ENCODE measurements around the gene MAGI2.

MAGI2 gene

DNA sequence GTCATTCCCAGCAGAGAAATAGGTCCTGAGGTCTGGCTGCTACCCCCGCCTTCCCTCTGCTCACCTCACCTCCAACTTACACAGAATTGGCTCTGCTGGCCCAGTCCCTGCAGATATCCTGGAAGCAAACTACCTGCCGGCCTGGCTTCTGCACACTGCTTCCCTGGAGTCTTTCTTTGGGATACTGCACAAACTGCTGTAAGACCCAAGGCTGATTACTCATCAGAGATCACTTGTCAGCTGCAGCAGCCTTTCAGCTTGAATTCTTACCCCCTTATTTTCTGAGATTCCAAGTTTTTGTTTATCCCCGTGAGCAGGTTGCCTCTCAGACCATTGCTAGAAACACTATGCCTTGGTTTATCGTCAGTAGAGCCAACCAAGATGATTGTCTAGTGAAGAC is 1228.5 kb downstream of the MAGI2 start:
- Histone ChIP-seq H3K4me3 (ENCODE audit: insufficient read depth in 1 of 2, low read depth in 1 of 2, low read length in 2 of 2) (no peak overlapping the region), H3K9me3 (ENCODE audit: control insufficient read depth, low read length) (no peaks in the 10 kb centered on the region), H3K36me3 (ENCODE audit: control insufficient read depth in 1 of 2, insufficient read depth in 2 of 2, low read depth in 1 of 2, low read length in 2 of 2) (no peaks in the 10 kb centered on the region), H4K91ac (ENCODE audit: low read length) (no peak overlapping the region), H3K4me2 (ENCODE audit: low read length, poor library complexity, severe bottlenecking) (no peak overlapping the region), H3K18ac (ENCODE audit: low read depth in 1 of 2, low read length in 2 of 2) (no peak overlapping the region), H2BK120ac (ENCODE audit: low read depth, low read length) (no peak overlapping the region), H3K27me3 (ENCODE audit: control insufficient read depth in 1 of 2, insufficient read depth in 1 of 2, low read length in 2 of 2) (no peaks in the 10 kb centered on the region), H3K79me1 (replicated peaks; ENCODE audit: low read length, poor library complexity, severe bottlenecking) (no peaks in the 10 kb centered on the region), H2AFZ (ENCODE audit: low read depth, low read length) (no peak overlapping the region), H4K8ac (ENCODE audit: low read length) (no peak overlapping the region), H2BK5ac (ENCODE audit: low read depth, low read length, poor library complexity, severe bottlenecking) (no peak overlapping the region), H2AK5ac (ENCODE audit: low read length, severe bottlenecking) (no peak overlapping the region), H2BK12ac (ENCODE audit: low read length in 2 of 2) (peak overlapping the region in 1 of 2 experiments; percentile 3), H2BK15ac (ENCODE audit: low read depth, poor library complexity, severe bottlenecking) (no peak overlapping the region), H3K4me1 (ENCODE audit: control insufficient read depth, insufficient read depth, low read depth, low read length) (no peaks in the 10 kb centered on the region), H3K23ac (ENCODE audit: low read length in 2 of 2) (no peak overlapping the region), H3K9ac (ENCODE audit: low read length) (no peak overlapping the region), H3K14ac (ENCODE audit: low read length in 2 of 2) (no peak overlapping the region), H3K4ac (ENCODE audit: low read depth in 1 of 2, low read length in 2 of 2) (no peak overlapping the region), H3K27ac (ENCODE audit: low read length, poor library complexity, severe bottlenecking) (no peak overlapping the region)
- WGBS: 91% methylated on average over 3 of the region's 4 CpGs
- peak; percentile 18 for DNase-seq

DNA sequence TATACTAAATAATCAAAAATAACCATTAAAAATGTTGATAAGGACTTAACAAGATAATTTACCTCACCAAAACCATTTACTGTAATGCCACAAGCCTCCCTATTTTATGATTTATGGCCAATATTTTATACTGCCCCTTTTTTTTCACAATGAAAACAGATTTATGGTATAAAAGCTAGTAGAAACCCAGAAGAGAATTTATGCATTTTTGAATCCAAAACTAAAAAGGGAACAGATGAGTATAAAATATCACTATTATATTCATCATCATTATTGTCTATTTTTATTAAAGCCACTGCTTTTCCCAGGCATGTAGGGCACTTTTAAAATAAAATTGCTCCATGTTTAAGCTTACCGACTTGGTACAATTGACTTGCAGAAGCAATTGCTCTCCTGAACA is 1229.9 kb downstream of the MAGI2 start:
- DNase-seq: no peak
- H3K36me3 ChIP-seq (ENCODE audit: control insufficient read depth in 1 of 2, insufficient read depth in 2 of 2, low read depth in 1 of 2, low read length in 2 of 2): no peaks in the 10 kb centered on the region
- H3K79me1 ChIP-seq (replicated peaks; ENCODE audit: low read length, poor library complexity, severe bottlenecking): no peaks in the 10 kb centered on the region
- no peak overlapping the region for H3K4ac ChIP-seq (ENCODE audit: low read depth in 1 of 2, low read length in 2 of 2)
- no peak overlapping the region for H2AK5ac ChIP-seq (ENCODE audit: low read length, severe bottlenecking)
- H3K4me3 ChIP-seq (ENCODE audit: insufficient read depth in 1 of 2, low read depth in 1 of 2, low read length in 2 of 2): no peak overlapping the region
- no peak overlapping the region for H4K91ac ChIP-seq (ENCODE audit: low read length)
- H3K4me1 ChIP-seq (ENCODE audit: control insufficient read depth, insufficient read depth, low read depth, low read length): peaks cover 2% of the 10 kb centered on the region
- no peak overlapping the region for H4K8ac ChIP-seq (ENCODE audit: low read length)
- H3K27ac ChIP-seq (ENCODE audit: low read length, poor library complexity, severe bottlenecking): no peak overlapping the region
- H3K27me3 ChIP-seq (ENCODE audit: control insufficient read depth in 1 of 2, insufficient read depth in 1 of 2, low read length in 2 of 2): no peaks in the 10 kb centered on the region
- 100% methylated on average over 1 of the region's 1 CpG for WGBS
- no peak overlapping the region for H2BK120ac ChIP-seq (ENCODE audit: low read depth, low read length)
- H2BK15ac ChIP-seq (ENCODE audit: low read depth, poor library complexity, severe bottlenecking): no peak overlapping the region
- H3K9me3 ChIP-seq (ENCODE audit: control insufficient read depth, low read length): no peaks in the 10 kb centered on the region
- no peak overlapping the region for H3K14ac ChIP-seq (ENCODE audit: low read length in 2 of 2)
- no peak overlapping the region for H3K23ac ChIP-seq (ENCODE audit: low read length in 2 of 2)
- no peak overlapping the region for H3K9ac ChIP-seq (ENCODE audit: low read length)
- no peak overlapping the region for H2BK5ac ChIP-seq (ENCODE audit: low read depth, low read length, poor library complexity, severe bottlenecking)
- no peak overlapping the region for H3K4me2 ChIP-seq (ENCODE audit: low read length, poor library complexity, severe bottlenecking)
- H3K18ac ChIP-seq (ENCODE audit: low read depth in 1 of 2, low read length in 2 of 2): no peak overlapping the region
- no peak overlapping the region for H2AFZ ChIP-seq (ENCODE audit: low read depth, low read length)
- H2BK12ac ChIP-seq (ENCODE audit: low read length in 2 of 2): no peak overlapping the region

DNA sequence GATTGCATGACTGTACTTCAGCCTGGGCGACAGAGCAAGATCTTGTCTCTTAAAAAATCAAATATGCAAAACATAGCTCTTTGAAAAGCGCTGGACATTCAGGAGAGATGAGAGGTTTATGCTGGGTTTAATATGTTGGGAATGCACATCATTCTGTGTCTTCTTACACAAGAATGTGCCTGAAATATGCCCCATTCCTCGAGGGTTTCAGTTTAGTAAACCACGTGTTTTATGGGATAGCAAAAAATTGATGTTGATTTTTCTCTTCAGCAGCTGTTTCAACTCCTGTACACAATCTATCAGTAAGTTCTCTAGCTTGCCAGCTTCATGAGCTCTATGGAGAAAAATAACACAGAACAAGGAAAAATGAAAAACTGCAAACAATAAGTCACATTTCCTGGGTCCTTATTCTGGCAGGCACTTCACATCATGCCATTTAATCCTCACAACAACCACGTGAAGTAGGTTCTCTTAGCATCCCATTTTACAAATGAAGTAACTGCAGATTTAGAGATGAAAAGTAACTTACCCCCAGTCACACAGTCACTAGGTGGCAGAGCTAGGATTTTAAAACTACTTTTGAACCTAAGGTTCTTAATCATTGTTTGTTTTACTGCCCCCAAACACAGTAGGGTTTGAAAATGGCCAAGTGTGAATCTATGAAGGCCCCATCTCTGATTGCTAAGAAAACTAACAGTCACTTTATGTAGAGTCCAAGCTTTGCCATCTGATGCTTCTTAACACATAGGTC is 1231.3 kb downstream of the MAGI2 start:
- Histone ChIP-seq H2BK15ac (ENCODE audit: low read depth, poor library complexity, severe bottlenecking) (no peak overlapping the region), H3K27me3 (ENCODE audit: control insufficient read depth in 1 of 2, insufficient read depth in 1 of 2, low read length in 2 of 2) (no peaks in the 10 kb centered on the region), H3K79me1 (replicated peaks; ENCODE audit: low read length, poor library complexity, severe bottlenecking) (no peaks in the 10 kb centered on the region), H3K23ac (ENCODE audit: low read length in 2 of 2) (no peak overlapping the region), H3K4me2 (ENCODE audit: low read length, poor library complexity, severe bottlenecking) (no peak overlapping the region), H3K4me1 (ENCODE audit: control insufficient read depth, insufficient read depth, low read depth, low read length) (peaks cover 3% of the 10 kb centered on the region), H3K4me3 (ENCODE audit: insufficient read depth in 1 of 2, low read depth in 1 of 2, low read length in 2 of 2) (no peak overlapping the region), H3K9me3 (ENCODE audit: control insufficient read depth, low read length) (no peaks in the 10 kb centered on the region), H4K91ac (ENCODE audit: low read length) (no peak overlapping the region), H2AK5ac (ENCODE audit: low read length, severe bottlenecking) (no peak overlapping the region), H2BK120ac (ENCODE audit: low read depth, low read length) (no peak overlapping the region), H3K27ac (ENCODE audit: low read length, poor library complexity, severe bottlenecking) (no peak overlapping the region), H2BK12ac (ENCODE audit: low read length in 2 of 2) (no peak overlapping the region), H2BK5ac (ENCODE audit: low read depth, low read length, poor library complexity, severe bottlenecking) (no peak overlapping the region), H3K9ac (ENCODE audit: low read length) (no peak overlapping the region), H4K8ac (ENCODE audit: low read length) (no peak overlapping the region), H3K4ac (ENCODE audit: low read depth in 1 of 2, low read length in 2 of 2) (no peak overlapping the region), H3K36me3 (ENCODE audit: control insufficient read depth in 1 of 2, insufficient read depth in 2 of 2, low read depth in 1 of 2, low read length in 2 of 2) (no peaks in the 10 kb centered on the region), H3K18ac (ENCODE audit: low read depth in 1 of 2, low read length in 2 of 2) (no peak overlapping the region), H3K14ac (ENCODE audit: low read length in 2 of 2) (no peak overlapping the region), H2AFZ (ENCODE audit: low read depth, low read length) (no peak overlapping the region)
- peak; percentile 10 for DNase-seq
- WGBS: 80% methylated on average over 3 of the region's 5 CpGs

DNA sequence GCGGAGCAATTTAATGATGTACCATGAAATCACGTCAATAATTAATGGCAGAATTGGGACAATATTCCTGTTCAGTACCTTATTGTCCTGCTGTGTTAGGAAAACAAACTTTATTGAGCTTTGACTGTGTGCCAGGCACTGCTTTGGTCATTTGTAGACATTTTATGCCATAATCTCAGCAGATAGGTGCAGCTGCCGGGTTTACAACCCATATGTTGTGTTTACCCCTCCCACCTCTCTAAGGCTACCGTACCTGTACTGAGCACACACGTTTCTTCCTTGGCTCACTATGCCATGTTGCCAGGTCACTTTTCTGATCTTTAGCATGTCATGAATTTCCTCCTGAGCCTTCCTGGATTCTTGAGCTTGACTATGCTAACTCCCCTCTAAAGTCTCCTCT is 1232.7 kb downstream of the MAGI2 start:
- Histone ChIP-seq H3K23ac (ENCODE audit: low read length in 2 of 2) (no peak overlapping the region), H2AK5ac (ENCODE audit: low read length, severe bottlenecking) (no peak overlapping the region), H3K27ac (ENCODE audit: low read length, poor library complexity, severe bottlenecking) (no peak overlapping the region), H3K27me3 (ENCODE audit: control insufficient read depth in 1 of 2, insufficient read depth in 1 of 2, low read length in 2 of 2) (no peaks in the 10 kb centered on the region), H3K9ac (ENCODE audit: low read length) (no peak overlapping the region), H3K4me2 (ENCODE audit: low read length, poor library complexity, severe bottlenecking) (no peak overlapping the region), H3K36me3 (ENCODE audit: control insufficient read depth in 1 of 2, insufficient read depth in 2 of 2, low read depth in 1 of 2, low read length in 2 of 2) (no peaks in the 10 kb centered on the region), H3K4me1 (ENCODE audit: control insufficient read depth, insufficient read depth, low read depth, low read length) (peaks cover 3% of the 10 kb centered on the region), H4K8ac (ENCODE audit: low read length) (no peak overlapping the region), H3K4ac (ENCODE audit: low read depth in 1 of 2, low read length in 2 of 2) (no peak overlapping the region), H2BK5ac (ENCODE audit: low read depth, low read length, poor library complexity, severe bottlenecking) (no peak overlapping the region), H4K91ac (ENCODE audit: low read length) (no peak overlapping the region), H3K9me3 (ENCODE audit: control insufficient read depth, low read length) (no peaks in the 10 kb centered on the region), H3K79me1 (replicated peaks; ENCODE audit: low read length, poor library complexity, severe bottlenecking) (no peaks in the 10 kb centered on the region), H3K14ac (ENCODE audit: low read length in 2 of 2) (no peak overlapping the region), H3K18ac (ENCODE audit: low read depth in 1 of 2, low read length in 2 of 2) (no peak overlapping the region), H2BK12ac (ENCODE audit: low read length in 2 of 2) (no peak overlapping the region), H2BK15ac (ENCODE audit: low read depth, poor library complexity, severe bottlenecking) (no peak overlapping the region), H2AFZ (ENCODE audit: low read depth, low read length) (no peak overlapping the region), H3K4me3 (ENCODE audit: insufficient read depth in 1 of 2, low read depth in 1 of 2, low read length in 2 of 2) (no peak overlapping the region), H2BK120ac (ENCODE audit: low read depth, low read length) (no peak overlapping the region)
- no peak for DNase-seq
- WGBS: 96% methylated on average over 5 of the region's 5 CpGs
